Right atrium auricular region (tissue), 2 donors: Measurements from ENCODE around the gene PRM2. TPM values are rescaled to one million over a fixed set of nuclear protein-coding genes. Genes with fewer than 3 reads are reported as not detected.

Experiments used
- DNase-seq: peaks from one replicate; pipeline ENCODE4 v3.0.0-alpha.2; 2019; ENCODE audit warnings: low spot score
- H3K27ac ChIP-seq, 2 donors: fragments of 200-600 bp; sonication (generic); 1 replicate in 1 of 2; 2 replicates in 1 of 2; pipeline ENCODE4 v1.5.1; 2016 to 2019
- H3K27me3 ChIP-seq, 2 donors: fragments of 200-600 bp; sonication (generic); one replicate each; pipeline versions ENCODE4 v1.5.1 to v1.6.0; 2017 to 2019
- H3K36me3 ChIP-seq: fragments of 200-600 bp; sonication (generic); one replicate; pipeline ENCODE4 v1.5.1; 2016
- H3K4me1 ChIP-seq, 2 donors: fragments of 200-600 bp; sonication (generic); one replicate each; pipeline versions ENCODE4 v1.5.1 to v1.6.0; 2017 to 2019
- H3K4me3 ChIP-seq, 2 donors: fragments of 200-600 bp; sonication (generic); 1 replicate in 1 of 2; 2 replicates in 1 of 2; pipeline ENCODE4 v1.5.1; 2017 to 2019; ENCODE audit warnings: mild to moderate bottlenecking in 1 of 2, moderate library complexity in 1 of 2
- H3K9me3 ChIP-seq, 2 donors: fragments of 200-600 bp; sonication (generic); one replicate each; pipeline ENCODE4 v1.5.1; 2019
- CTCF ChIP-seq, 2 donors: fragments of 200-600 bp; sonication (generic); IDR thresholded peaks; one replicate each; pipeline ENCODE4 v1.5.1; 2019; ENCODE audit warnings: antibody characterized with exemption in 2 of 2
- total RNA-seq, 2 donors: library from RNA; depleted of rRNA; stranded (reverse); fragments of >200 nt; gene quantifications; one replicate each; pipeline ENCODE4 v1.1.0, GENCODE V29; 2016

PRM2 gene
- total RNA-seq, 2 donors from 2014 or later, result not detected

- peak overlapping the region; percentile 92 to 94 for H3K27ac ChIP-seq
- H3K27me3 ChIP-seq, result no peaks in the 10 kb centered on the region
- H3K9me3 ChIP-seq, result no peaks in the 10 kb centered on the region
- peaks cover 0 to 32% of the 10 kb centered on the region in 2 donors for H3K4me1 ChIP-seq
- no peak for DNase-seq
- H3K36me3 ChIP-seq, result no peaks in the 10 kb centered on the region
- peak overlapping the region; percentile 64 to 72 for H3K4me3 ChIP-seq
- no peak for TF ChIP-seq CTCF (IDR thresholded peaks at IDR 0.05)
Observed at GRCh38 chr16:11256661-11257130, 19.6 kb downstream of the PRM2 start.

DNA sequence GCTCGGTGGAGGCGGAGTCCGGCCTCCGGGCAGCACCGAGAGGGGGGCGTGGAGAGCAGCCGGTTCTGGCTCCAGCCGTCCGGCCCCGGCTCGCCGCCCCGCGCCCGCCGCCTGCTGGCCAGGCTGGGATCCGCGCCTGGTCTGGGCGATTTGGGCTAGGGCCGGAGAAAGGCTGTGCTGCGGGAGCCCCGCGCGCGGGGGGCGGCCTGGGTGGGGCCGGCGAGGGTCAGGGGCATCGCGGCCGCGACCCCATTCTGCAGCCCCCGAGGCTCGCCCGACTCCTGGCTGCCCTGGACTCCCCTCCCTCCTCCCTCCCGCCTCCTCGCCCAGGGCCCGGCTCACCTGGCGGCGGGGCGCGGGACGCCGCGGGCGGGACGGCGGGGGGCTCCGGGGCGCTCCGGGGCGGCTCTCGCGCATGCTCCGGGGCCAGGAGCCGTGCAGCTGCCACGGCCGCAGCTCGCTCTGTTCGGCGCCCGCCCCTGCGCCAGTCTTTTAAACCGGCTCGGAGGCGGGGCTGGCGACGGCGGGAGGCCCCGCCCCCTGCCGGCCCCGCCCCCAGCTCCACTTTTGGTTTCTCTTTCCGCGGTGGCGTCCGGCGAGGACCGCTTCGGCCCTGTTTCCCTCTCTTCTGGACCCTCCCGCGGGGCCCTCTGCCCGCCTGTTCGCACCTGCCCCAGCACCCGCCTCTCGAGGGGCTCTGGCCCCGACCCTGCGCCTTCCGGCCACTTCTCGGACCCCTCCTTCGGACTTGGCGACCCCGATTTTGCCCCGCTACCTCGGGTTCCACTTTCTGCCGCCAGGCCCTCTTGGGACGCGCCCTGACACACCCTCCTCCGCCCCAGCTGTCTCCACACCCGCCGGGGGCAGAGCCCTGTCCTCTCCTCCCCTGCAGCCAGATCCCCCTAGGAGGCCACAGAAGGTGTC lies 20.3 kb downstream of the PRM2 start, which contains the start of gene SOCS1:
Gene SOCS1 (minus strand): TSS at position 468 of the 924 bp plus-strand sequence. CDS start 726 bp downstream, outside the sequence.
- H3K36me3 ChIP-seq, result no peaks in the 10 kb centered on the region
- peaks cover 0 to 32% of the 10 kb centered on the region in 2 donors for H3K4me1 ChIP-seq
- peak within 1 kb of the TSS; percentile 64 to 72 for H3K4me3 ChIP-seq
- peak; percentile 94 for TF ChIP-seq CTCF (IDR thresholded peaks at IDR 0.05)
- DNase-seq, result peak; percentile 83
- no peaks in the 10 kb centered on the region for H3K9me3 ChIP-seq
- H3K27me3 ChIP-seq, result no peaks in the 10 kb centered on the region
- peak within 1 kb of the TSS; percentile 92 to 94 for H3K27ac ChIP-seq

DNA sequence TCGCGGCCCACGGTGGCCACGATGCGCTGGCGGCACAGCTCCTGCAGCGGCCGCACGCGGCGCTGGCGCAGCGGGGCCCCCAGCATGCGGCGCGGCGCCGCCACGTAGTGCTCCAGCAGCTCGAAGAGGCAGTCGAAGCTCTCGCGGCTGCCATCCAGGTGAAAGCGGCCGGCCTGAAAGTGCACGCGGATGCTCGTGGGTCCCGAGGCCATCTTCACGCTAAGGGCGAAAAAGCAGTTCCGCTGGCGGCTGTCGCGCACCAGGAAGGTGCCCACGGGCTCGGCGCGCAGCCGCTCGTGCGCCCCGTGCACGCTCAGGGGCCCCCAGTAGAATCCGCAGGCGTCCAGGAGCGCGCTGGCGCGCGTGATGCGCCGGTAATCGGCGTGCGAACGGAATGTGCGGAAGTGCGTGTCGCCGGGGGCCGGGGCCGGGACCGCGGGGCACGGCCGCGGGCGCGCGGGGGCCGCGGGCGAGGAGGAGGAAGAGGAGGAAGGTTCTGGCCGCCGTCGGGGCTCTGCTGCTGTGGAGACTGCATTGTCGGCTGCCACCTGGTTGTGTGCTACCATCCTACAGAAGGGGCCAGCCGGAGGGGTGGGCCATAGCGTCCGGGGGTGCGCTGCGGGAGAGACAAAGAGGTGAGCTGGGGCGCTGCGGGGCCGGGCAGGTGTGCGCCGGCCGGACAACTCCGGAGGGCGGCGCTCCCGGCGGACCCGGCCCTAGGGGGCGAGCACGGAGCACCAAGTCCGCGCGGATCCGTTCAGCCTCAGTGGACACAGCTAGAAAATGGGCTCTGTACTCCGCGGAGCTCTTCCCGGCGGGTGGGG lies 21.2 kb downstream of the PRM2 start:
- no peak for DNase-seq
- Histone ChIP-seq H3K9me3 (no peaks in the 10 kb centered on the region), H3K4me3 (peak overlapping the region; percentile 64 to 72), H3K27ac (peak overlapping the region; percentile 92 to 94), H3K4me1 (peaks cover 0 to 32% of the 10 kb centered on the region in 2 donors), H3K36me3 (no peaks in the 10 kb centered on the region), H3K27me3 (no peaks in the 10 kb centered on the region)
- TF ChIP-seq CTCF (IDR thresholded peaks at IDR 0.05), result no peak

DNA sequence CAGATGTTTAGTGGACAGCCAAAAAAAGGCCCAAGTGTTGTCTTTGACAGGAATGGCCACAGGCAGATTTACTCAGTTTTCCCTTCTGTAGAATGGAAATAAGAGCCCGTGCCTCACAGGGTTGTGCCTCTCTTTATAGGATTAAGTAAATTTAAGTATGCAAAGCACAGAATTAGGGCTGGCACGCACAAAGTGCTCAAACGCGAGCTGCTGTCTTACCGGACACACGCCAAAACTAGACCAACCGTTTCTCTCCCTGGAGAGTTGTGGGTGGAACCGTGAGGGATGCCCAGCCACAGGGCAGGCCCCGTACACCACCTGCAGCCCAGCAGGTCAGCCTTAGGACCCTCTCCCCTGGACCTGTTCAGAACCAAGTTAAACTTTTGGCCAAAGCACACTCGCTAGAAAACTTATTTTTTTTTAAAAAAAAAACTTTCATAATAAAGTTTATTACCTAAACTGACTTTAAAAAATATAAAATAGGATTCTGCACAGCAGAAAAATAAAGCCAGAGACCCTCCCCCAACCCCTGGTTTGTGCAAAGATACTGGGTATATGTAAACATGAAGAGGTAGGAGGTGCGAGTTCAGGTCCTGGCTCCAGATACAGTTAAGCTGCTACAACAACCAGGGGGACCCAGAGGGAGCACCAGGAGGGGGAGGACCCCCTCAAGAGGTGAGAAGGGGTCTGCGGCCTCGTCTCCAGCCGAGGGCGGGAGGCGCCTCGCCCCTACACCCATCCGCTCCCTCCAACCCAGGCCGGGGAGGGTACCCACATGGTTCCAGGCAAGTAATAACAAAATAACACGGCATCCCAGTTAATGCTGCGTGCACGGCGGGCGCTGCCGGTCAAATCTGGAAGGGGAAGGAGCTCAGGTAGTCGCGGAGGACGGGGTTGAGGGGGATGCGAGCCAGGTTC lies 22.0 kb downstream of the PRM2 start:
- H3K27me3 ChIP-seq, result no peaks in the 10 kb centered on the region
- H3K4me1 ChIP-seq, result peaks cover 0 to 29% of the 10 kb centered on the region in 2 donors
- peak overlapping the region; percentile 64 to 72 for H3K4me3 ChIP-seq
- no peak for DNase-seq
- H3K27ac ChIP-seq, result peak overlapping the region in 1 of 2 donors; percentile 94
- H3K9me3 ChIP-seq, result no peaks in the 10 kb centered on the region
- H3K36me3 ChIP-seq, result no peaks in the 10 kb centered on the region
- TF ChIP-seq CTCF (IDR thresholded peaks at IDR 0.05), result no peak
